ENCODE data around the gene PAK4.

Gene PAK4

DNA sequence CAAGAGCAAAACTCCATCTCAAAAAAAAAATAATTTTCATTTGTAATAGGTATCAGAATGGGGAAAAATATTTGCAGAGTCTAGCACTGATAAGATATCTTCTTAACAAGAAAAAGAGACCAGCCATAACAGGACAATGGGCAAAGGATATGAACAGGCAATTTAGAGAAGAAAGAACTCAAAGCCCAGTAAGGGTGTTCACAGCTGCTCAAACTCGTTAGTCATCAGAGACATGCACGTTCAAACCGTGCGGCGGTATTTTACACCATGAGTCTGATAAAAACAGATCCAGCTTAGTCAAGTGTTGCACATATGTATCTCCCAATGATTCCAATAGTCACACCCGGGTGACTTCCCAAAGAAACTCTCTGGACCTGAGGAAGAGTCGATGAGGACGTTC lies 57.5 kb downstream of the PAK4 start:
- DNase-seq = no peak

DNA sequence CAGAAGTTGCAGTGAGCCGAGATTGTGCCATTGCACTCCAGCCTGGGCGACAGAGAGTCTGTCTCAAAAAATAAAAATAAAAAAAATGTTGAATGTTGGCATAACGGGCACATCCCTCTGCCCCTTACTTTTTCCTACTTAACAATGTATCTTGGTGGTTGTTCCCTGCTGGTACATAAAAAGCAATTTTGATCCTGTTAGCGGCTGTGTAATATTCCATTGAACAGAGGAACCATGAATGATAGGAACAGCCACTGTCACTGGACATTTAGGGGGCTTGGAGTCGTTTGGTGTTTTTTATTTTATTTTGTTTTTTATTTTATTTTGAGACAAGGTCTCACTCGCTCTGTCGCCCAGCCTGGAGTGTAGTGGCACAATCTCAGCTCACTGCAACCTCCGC lies 60.8 kb downstream of the PAK4 start:
- DNase-seq = no peak

DNA sequence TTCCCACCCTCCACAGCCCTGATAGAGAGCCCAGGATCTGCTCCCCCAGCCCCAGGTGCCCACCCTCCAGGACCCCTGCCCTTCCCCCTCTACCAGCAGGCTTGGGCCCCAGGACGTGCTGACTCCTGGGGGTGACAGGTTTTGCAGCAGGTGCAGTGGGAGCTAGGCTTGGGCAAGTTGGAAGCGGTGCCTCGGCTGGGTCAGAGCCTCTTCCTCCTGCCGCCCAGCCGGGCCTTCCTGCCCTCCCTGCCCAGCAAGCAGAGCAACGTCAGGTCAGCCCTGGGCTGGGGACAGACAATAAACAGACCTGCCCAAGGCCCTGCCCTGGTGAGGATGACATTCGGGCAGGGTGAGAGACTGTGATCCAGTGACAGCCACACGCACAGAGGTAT lies 62.0 kb downstream of the PAK4 start:
- DNase-seq = no peak

DNA sequence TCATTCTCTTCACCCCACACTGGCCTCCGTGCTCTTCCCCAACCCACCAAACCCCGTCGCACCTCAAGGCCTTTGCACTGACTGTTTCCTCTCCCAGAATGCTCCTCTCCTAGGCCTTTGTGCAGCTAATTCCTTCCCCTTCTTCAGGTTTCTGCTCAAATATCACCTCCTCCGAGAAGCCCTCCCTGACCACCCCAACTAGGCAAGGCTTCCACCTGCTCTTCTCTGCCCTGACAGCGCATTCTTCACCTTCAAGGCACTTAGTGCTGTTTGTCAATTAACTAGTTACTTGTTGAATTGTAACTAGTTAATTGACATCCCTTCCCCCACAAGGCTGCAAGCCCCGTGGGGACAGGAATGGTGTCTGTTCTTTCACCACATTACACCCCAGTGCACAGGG lies 63.4 kb downstream of the PAK4 start:
- DNase-seq = no peak

DNA sequence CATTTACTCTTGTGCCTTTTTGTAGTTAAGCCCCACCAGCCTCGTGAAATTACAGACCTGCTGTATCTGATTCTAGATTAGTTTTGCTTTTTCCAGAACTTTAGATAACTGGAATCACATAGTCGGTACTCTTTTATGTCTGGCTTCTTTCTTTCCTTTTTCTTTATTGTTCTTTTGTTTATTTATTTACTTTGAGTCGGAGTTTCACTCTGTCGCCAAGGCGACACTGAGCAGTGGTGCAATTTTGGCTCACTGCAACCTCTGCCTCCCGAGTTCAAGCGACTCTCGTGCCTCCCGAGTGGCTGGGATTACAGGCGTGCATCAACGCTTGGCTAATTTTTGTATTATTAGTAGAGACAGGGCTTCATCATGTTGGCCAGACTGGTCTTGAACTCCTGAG lies 65.2 kb downstream of the PAK4 start:
- DNase-seq = no peak

DNA sequence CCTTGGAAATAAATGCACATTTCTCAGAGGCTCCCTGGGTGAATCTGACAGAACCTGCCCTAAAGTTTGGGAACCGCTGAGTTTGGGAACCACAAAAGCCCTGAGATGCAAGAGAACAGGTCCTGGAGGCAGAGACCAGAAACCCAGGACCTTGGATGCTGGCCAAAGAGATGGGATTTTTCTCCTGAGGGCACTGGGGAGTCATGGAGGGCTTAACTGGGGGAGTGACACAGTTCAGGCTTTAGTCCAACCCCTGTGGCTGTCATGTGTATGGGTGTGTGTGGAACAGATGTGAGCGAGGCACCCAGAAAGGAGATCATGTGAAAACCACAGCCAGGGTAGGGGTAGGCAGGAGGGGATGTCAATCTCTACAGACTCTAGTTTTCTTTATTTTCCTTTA lies 67.3 kb downstream of the PAK4 start:
- no peak for DNase-seq

DNA sequence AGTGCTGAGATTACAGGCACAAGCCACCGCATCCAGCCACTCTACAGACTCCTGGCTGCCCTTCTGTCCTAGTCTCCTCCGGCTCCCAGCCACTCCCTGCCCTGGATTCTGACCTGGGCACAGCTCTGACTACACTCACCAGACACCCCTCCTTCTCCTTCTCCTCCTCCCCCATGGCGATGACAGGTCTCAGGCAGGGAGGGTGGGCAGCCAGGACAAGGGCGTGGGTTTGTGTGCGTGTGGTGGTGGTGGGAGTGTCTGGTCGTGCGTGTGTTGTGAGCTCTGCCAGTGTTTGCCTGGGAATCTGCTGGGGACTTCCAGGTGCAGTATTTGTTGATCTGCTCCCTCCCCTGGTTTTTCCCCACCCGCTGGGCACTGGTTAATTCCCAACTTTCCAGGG lies 68.2 kb downstream of the PAK4 start:
- no peak for DNase-seq

DNA sequence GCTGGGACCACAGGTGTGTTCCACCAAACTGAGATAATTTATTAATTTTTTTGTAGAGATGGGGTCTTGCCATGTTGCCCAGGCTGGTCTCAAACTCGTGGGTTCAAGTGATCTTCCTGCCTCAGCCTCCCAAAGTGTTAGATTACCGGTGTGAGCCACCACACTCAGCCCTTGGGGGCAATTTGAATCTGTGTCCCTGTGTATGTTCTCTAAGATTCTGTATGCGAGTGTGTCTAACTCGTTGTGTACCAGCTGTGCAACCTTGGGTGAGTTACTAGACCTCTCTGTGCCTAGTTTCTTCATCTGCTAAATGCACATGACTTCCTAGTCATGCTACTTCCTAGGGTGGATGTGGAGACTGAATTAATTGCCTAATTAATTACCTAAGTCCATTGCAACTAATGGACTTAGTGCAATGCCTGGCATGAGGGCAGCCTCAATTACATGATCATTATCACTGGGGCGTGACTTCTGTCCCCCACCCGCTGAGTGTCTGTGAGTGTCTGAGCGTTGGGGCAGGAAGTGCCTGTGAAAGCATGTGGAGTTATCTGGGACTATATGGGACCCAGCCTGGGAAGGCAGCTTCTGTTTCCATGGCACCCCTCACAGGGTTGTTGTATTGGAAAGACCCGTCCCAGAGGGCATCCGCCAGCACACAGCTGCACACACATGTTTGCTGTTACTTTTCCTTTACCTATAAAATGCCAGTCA lies 69.4 kb downstream of the PAK4 start:
- DNase-seq = no peak

DNA sequence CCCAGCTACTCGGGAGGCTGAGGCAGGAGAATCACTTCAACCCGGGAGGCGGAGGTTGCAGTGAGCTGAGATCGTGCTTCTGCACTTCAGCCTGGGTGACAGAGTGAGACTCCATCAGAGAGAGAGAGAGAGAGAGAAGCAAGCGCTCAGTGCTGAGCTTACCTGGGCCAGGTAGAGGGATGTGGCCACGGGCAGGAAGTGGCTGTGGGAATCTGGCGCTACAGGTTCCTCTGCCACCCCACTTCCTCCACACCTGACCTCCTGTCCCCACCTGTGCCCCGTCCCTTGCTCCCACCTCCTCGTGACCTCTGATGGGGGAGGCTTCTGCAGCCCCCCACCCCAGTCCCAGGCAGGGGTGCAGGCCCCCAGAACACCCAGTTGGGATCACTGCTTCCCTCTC lies 70.2 kb downstream of the PAK4 start:
- DNase-seq = no peak

DNA sequence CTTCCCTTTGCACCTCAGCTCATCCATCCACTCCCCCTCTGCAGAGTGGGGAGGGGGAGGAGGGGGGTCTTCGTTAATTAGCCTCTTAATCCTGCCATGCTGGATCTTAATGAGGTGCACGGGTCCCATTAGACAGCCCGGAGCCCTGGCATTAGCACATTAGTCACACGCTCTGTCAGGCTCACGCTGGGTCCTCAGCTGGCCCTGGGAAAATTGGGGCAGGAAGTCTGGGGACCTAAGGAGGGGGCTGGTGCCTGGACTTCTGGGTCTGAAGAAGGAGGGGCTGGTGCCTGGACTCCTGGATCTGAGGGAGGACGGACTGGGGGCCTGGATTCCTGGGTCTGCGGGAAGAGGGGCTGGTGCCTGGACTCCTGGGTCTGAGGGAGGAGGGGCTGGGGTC lies 70.7 kb downstream of the PAK4 start:
- no peak for DNase-seq

DNA sequence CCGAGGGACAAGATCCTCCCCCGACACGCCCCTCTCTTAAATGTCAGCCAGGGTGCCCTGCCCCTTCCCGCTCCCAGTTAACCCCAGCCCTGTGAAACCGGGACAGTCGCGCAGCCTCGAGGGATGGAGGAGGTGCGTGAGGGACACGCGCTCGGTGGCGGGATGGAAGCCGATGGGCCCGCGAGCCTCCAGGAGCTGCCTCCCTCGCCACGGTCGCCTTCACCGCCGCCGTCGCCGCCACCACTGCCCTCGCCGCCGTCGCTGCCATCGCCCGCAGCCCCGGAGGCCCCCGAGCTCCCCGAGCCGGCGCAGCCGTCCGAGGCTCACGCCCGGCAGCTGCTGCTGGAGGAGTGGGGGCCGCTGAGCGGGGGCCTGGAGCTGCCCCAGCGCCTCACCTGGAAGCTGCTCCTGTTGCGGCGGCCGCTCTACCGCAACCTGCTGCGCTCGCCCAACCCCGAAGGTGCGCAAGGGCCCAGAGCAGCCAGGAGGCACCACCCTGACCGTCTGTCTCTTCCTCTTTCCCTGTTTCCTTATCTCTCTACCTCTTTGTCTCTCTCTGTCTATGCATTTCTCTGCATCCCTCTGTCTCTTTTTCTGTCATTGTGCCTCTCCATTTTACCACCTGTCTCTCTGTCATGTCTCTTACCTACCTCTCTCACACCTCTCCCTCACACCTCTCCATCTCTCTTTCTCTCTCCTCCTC lies 71.4 kb downstream of the PAK4 start, which contains the start of gene NCCRP1:
NCCRP1 (plus strand) TSS at position 105 of the 703 bp plus-strand sequence; CDS start at position 124, 19 bp downstream.
- DNase-seq = no peak

DNA sequence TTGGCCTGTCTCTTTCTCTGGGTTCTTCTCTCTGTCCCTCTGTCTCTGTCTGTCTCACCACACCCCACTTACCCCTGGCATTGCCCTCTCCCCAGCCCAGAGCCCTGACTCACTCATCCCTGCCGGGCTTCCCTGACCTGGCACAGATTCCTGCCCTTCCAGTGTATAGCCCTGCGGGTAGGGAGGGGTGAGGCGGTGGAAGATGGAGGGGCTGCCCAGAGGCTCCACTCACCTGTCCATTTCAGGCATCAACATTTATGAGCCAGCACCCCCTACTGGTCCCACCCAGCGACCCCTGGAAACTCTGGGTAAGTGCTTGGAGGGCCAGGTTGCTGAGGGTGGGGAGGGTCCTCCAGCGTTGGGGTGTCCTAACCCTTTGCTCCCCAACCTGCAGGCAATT lies 72.2 kb downstream of the PAK4 start:
- no peak for DNase-seq

DNA sequence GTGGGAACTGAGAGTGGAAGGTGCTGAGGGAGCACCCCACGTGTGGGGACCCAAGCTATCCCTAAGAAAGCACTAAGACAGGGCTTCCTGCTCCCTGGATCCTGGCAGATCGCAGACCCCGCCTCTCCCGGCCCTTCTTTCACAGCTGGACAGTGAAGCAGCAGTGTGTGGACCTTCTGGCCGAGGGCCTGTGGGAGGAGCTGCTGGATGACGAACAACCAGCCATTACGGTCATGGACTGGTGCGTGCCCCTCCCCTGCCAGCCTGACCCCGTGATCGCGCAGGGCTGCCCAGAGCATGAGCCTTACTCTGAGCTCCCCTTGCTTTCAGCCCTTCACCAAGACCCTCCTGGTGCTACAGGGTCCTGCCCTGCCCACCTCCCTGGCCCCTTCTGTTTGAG lies 73.4 kb downstream of the PAK4 start:
- DNase-seq = peak; percentile 37

DNA sequence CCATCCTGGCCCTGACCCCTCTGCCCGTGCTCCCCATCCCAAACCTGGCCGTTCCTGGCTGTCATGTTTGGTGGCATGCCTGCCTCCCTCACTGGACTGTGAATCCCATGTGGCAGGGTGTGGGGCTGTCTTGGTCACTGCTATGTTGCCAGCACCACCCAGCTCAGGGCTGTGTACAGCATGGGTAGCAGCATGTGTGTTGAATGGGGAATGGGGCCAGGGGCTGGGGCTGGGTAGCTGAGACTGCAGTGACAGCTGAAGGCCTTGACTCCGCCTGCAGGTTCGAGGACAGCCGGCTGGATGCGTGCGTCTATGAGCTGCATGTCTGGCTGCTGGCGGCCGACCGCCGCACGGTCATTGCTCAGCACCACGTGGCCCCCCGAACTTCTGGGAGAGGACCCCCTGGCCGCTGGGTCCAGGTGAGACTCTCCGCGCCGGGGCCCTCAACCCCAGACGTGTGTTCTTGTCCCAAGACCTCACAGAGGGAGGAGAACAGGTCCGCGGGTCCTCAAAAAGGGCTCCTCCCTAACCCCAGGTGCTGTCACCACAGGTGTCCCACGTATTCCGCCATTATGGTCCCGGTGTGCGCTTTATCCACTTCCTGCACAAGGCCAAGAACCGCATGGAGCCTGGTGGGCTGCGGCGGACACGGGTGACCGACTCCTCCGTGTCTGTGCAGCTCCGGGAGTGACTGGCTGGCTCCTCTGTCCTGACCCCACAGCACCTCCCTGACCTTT lies 74.6 kb downstream of the PAK4 start:
- DNase-seq = no peak

DNA sequence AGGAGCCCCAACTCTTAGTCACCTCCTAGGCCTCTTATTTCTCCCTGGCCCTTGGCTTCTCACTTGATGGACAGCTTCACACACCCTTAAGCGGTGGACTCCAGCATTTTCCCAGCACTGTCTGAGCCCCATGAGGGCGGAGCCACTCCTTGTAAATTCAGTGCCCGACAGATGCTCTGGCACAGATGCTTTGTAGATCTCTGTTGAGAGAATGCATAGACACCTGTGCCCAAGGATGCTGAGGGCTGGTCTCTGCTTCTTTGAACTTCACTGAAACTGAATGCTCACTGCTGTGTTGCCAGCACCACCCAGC lies 75.2 kb downstream of the PAK4 start:
- no peak for DNase-seq

DNA sequence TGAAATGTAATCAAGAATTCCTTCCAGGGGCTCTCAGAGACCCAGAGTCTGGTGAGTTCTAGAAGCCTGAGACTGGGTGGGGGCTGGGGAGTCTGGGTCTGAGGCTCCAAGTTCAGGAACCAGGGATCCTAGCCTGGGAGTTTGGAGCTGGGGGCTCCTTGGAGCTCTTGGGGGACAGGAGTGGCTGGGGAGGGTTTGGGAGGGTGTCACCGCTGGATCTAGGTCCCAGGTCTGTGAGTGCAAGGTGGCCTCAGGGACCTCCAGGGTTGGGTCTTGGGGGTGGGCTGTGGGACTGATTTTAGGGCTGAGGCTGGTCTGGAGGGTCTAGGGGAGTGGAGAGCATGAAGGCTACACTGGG lies 77.4 kb downstream of the PAK4 start:
- DNase-seq = no peak

DNA sequence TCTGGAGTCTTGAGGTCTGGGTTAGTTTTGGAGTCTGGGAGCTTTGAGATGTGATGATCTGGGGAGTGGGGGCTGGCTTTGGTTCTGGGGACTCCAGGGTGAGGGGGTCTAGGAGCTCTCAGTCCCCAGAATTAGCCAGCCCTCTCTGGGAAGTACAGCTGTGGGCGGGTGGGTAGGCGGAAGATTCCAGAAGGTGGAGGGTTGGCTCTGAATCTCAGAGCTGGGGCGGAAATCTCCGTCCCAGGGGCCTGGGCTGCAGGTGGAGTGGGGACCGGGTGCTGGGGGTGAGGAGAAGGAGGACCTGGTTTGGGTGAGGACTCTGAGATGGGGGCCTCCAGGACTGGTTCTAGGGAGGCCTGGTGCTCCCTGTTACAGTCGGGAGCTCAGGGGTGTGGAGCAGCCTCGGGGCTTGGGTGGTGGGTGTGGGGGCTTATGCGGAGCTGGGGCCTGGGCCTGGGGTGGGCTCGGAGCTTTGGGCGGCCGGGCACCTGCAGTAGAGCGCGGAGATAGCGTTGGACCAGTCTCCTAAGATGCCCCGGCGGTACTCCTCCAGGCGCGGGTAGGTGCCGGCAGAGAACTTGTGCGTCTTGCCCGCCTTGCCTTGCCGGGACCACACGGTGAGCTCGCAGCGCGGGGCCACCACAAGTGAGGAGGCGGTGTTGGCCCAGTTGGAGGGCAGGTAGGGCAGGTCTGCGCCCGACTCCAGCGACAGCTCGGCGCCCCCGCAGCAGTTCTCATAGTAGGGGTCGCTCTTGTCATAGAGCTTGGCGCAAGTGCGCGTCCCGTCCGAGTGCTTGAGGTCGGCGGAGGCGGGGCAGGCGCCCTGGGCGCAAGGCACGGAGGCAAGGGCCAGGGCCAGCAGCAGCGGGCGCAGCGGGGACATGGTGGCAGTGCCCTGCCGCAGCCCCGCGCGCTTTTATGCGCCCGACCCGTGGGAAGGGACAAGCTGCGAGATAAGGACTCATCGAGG lies 78.1 kb downstream of the PAK4 start, which contains the start of gene SYCN:
SYCN (minus strand) TSS at position 892 of the 970 bp plus-strand sequence; CDS start at position 883, 9 bp downstream.
- no peak for DNase-seq

DNA sequence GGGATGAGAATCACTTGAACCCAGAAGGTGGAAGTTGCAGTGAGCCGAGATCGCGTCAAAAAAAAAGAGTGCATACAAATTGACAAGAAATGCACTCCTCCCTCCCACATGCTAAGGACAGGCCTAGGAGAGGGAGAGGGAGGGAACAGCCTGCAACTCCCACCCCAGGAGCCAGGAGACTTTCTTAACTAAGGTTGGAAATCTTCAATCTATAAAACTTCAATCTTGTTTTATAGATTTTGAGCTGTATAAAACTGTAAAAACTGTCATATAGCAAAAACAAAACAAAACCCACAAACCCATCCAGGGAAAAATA lies 79.8 kb downstream of the PAK4 start:
- DNase-seq = no peak

DNA sequence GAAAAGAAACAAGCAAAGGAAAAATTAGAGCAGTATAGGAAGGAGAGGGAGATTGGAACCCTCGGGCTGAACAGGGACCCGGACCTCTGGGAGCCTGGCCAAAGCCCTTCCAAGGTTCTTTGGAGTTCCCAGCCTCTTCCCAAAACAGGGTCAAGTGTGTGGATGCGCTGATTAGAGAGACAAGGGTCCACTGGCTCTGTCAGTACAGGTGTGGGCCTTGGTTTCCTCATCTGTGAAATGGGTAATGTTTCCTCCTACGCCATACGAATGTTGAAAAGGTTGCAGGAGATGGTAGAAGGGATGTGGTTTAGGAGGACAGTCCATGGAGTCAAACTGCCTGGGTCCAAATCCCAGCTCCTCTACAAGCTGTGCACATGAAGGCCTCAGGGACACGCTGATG lies 80.5 kb downstream of the PAK4 start:
- no peak for DNase-seq

DNA sequence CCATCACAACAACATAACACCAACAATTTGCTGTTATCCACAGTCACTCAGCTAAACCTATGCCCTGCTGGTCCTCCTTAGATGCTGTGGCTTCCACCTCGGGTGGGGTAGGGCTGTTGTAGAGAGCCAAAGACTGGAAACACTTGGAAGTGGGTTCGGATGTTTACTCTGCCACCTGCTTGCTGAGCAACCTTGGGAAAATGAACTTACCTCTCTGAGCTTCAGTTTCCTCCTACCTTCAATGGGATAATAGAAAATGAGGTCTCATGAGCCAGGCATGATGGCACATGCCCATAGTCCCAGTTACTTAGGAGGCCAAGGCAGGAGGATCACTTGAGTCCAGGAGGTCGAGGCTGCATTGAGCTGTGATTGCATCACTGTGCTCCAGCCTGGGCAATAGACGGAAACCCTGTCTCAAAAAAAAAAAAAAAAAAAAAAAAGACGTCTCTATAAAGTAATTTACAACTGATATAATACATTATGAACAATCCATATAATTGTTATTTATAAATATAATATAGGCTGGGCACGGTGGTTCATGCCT lies 81.8 kb downstream of the PAK4 start:
- DNase-seq = no peak

DNA sequence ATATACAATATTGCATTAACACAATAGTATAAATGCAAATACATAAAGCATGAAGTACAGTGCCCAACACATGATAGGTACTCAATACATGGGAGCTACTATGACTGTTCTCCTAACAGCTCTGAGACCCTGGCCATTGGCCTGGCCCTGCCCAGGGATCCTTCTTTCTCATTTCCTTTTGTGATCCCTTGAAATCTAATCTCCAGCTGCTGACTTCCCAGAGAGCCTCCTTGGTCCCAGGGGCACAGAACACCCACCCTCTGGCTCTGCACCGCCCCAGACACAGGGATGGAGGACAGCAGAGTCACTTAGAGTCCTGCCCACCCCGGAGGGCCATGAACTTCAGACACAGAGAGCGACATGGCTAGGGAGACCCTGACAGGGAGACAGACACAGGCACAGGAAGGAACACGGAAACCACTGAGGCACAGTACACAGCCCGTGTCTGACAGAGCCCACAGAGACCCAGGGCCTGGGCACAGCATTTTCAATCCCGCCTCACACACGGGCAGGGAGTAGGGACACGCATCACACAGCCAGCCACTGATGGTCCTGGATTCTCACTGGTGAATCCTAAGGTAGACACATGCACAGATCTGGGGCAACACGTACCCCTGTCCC lies 82.7 kb downstream of the PAK4 start:
- no peak for DNase-seq

DNA sequence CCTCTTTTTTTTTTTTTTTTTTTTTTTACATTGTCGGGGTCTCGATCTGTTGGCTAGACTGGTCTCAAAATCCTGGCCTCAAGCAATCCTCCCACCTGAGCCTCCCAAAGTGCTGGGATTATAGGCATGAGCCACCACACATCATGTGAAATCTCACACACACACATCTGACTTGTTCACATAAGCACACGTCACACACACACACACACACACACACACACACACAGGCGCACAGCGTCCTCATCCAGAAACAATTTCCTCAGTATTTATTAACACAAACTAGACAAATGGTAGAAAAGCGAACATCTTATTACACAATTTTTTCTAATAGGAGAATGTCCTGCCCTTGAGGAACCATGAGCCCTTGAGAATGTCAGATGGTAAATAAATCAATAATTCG lies 83.6 kb downstream of the PAK4 start:
- DNase-seq = no peak
